HG03460 (cell line): ENCODE measurements around the gene CAPN5.
A peak's percentile ranks its signal among the peaks of the same experiment; 100 is the strongest.
"Not testable (repeated sequence)": the region's sequence is repeated elsewhere in the genome, so short reads cannot be mapped to it uniquely, and the experiment has no call there.

Experiments
- ATAC-seq: cut with Tn5 transposase; IDR thresholded peaks from one replicate; pipeline ENCODE4 v1.9.1; 2021; ENCODE audit not compliant: unreplicated experiment

The CAPN5 gene

GRCh38 chr11:77042111-77042726, 24.6 kb upstream of the CAPN5 start:
- ATAC-seq = no peak

GRCh38 chr11:77044356-77044755, 22.4 kb upstream of the CAPN5 start:
- ATAC-seq = no peak

DNA sequence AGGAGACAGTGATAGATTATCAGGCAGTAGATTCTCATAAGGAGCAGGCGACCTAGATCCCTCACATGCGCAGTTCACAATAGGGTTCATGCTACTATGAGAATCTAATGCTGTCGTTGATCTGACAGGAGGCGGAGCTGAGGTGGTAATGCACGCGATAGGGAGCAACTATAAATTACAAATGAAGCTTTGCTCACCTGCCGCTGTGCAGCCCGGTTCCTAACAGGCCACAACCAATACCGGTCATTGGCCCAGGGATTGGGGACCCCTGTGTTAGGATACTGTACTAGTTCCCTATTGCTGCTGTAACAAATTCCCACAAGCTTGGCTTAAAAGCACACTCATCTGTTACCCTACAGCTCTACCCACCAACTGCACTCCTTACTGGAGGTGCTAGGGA, 21.9 kb upstream of the CAPN5 start:
- no peak for ATAC-seq

- ATAC-seq = no peak
Observed at GRCh38 chr11:77046060-77046501, 20.7 kb upstream of the CAPN5 start.

GRCh38 chr11:77047007-77047927, 19.5 kb upstream of the CAPN5 start:
- peak; percentile 92 for ATAC-seq

- not testable (repeated sequence) for ATAC-seq
Observed at GRCh38 chr11:77047928-77048446, 18.8 kb upstream of the CAPN5 start.

GRCh38 chr11:77049026-77049425, 17.7 kb upstream of the CAPN5 start:
- no peak for ATAC-seq

DNA sequence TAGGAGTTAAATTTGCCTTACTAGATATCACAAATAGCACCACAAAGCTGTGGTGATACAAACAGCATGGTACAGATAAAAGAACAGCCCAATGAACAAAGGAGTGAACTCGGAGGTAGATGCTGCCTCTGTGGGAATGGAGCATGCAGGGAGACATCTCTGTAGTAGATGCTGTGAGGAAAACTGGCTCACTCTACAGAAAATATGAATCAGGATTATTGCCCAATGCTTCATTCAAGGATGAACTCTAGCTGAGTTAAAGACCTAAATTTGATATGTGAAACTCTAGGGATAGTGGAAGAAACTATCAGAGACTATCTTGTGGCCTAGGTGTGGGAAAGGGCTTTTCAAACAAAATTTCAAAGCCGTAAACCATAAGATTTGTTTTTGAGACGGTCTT, 15.3 kb upstream of the CAPN5 start:
- ATAC-seq = no peak

DNA sequence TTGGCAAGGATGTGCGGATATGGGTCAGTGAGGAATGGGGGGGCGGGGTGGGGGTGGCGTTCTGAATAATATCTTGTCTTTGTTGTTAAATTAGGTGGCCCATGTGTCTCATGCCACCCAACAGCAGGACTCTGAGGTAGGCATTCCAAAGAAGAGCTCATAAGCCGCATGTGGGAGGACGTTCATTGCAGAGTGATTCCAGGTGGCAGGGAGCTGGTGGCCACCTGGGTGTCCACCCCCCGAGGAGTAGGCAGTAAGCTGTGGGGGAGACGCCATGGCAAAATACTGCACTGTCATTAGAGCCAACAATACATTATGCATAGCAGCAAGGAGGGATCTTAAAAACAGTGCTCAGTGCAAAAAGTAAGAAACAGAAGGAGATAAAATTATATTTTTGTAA, 14.3 kb upstream of the CAPN5 start:
- ATAC-seq = no peak

DNA sequence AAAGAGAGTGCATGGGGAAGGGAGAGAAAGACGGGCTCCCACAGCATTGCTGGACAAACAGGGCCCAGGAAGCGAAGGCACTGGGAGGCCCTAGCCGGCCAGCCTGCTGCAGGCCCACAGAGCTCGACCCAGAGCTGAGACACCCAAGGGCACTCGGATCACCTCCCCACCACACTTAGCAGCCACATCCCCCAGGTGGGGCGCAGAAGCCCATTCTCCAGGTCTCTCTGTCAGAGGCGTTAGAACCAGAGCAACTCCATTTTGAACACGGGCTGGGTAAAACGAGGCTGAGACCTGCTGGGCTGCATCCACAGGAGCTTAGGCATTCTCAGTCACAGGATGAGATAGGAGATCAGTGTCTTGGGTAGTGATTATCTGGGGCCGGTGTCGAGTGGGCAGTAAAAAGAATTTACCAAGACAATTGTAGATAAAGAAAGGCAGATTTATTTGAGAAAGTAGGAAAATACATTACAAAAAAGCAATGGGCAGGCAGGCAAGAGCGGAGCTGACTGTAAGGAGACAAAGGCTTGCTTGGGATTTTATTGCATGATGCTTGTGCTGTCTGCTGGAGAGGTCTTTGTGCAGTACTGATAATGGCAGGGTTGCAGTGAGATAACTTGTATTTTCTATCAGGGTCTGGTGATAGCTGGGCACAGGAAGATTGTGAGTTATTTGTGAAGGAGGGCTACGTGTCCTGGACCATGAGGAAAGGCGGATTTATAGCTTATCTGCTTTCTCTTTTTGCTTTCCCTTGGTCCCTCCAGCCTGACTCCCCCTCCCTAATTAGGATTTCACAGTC, 13.4 kb upstream of the CAPN5 start:
- no peak for ATAC-seq

- no peak for ATAC-seq
Observed at GRCh38 chr11:77054084-77054483, 12.7 kb upstream of the CAPN5 start.

DNA sequence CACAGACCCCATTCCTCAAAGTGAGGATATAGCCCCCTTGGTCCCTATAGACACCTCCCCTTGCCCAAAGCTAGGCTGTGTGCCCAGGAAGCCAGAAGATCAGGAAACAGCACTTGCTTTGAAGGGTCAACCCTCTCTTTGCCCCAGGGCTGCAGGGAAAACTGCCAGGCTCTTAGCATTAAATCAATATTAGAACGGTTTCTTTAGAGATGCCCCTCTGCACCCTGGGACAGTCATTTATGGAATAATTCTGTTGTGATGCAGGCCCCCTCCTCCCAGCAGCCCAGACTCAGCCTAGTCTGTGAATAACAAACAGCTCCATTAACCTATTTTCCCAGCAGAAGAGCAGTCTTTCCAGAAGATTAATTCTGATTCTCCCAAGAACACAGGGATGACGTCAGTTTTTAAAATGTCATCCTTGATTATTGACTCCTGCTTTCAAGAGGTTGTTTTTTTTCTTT, 11.6 kb upstream of the CAPN5 start:
- ATAC-seq = no peak

GRCh38 chr11:77055913-77056312, 10.9 kb upstream of the CAPN5 start:
- no peak for ATAC-seq

GRCh38 chr11:77056814-77057402, 9.9 kb upstream of the CAPN5 start:
- no peak for ATAC-seq

DNA sequence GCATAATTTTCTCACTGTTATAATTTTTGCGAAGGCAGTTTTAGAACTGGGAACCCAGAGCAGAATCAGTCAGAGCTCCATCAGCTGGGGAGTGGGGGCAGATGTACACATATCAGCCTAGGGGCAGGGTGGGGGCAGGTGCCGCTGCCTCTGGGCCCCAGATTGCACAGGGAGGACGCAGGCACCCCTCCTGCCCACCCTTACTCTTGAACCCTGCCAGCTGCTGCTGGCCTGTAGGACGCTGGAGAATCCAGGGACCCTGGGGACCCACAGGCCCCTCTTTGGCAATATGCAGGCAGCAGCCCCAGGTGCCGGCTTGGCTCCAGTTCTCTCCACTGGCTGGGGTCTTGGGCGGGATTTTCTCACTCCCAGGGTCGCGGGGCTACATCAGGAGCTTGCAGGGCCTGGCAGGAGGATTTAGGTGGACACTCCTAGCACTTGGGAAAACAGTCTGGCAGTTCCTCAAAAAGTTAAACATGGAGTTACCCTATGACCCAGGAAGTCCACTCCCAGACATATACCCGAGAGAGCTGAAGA, 8.8 kb upstream of the CAPN5 start:
- no peak for ATAC-seq

DNA sequence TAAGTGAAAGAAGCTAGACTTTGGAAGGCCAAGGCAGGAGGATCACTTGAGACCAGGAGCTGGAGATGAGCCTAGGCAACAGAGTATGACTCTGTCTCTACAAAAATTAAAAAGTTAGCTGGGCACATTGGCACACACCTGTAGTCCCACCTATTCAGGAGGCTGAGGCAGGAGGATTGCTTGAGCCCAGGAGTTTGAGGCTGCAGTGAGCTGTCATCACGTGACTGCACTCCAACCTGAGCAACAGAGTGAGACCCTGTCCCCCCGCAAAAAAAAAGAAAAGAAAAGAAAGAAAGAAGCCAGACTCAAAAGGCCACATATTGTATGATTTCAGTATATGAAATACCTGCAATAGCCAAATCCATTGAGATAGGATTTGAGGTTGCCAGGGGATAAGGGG, 7.9 kb upstream of the CAPN5 start:
- ATAC-seq = no peak

DNA sequence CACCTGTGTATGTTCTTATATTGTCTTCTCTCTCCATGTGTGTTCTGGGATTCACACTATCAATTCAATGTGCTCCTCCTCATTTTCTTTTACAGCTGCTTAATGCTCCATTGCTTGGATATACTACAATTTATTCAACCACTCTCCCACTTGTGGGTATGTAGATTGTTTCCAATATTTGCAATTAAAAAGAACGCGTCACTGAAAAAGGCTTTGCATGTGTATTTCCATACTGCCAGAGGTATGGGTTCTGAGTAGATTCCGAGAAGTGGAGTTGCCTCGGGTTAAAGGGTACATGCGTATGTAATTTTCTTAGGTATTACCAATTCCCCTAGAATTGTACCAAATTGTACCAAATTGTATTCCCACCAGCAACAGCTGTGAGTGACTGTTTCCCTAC, 7.0 kb upstream of the CAPN5 start:
- ATAC-seq = no peak

DNA sequence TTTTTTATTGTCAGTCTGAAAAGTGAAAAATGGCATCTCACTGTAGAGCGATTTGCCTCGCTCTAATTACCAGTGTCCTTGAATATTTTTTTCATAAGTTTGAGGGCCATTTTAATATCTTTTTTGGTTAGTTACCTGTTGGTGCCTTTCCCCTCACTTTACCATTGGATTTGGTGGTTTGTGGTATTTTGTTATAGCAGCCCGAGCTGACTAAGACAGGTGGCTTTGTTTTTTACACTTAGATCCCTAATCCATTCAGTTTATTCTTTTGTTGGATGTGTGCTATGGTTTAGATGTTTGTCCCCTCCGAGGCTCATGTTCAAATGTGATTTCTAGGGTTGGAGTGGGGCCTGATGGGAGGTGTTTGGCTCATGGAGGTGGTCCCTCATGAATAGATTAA, 6.5 kb upstream of the CAPN5 start:
- no peak for ATAC-seq

DNA sequence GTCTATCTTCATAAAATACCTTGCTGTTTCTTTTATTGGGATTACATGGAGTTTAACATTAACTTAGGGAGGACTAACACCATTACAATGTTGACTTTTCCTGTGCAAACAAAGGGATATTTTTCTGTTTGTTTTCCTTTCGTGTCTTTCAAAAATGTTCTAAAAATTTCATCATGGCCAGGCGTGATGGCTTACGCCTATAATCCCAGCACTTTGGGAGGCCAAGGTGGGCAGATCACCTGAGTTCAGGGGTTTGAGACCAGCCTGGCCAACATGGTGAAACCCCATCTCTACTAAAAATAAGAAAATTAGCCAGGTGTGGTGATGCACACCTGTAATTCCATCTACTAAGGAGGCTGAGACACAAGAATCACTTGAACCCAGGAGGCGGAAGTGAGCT, 5.5 kb upstream of the CAPN5 start:
- ATAC-seq = not testable (repeated sequence)

- no peak for ATAC-seq
Observed at GRCh38 chr11:77062924-77063323, 3.8 kb upstream of the CAPN5 start.

DNA sequence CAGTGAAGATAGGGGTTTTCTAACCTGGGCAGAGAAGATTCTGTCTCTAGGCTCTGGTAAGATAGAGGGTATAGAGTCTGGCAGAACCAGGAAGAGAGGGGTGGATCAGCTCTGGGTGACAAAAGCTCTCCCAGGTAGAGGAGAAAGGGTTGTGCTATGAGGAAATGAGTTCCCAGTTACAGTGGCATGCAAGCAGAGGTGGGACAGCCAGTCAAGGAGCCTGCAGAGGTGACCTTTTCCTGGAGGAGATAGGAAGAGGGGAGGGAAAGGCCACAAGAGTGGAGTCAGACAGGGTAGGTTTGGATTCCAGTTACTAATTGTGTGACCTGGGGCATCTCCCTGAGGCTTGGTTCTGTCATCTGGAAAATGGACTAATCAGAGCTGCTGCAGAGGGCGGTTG, 3.4 kb upstream of the CAPN5 start:
- ATAC-seq = no peak
